WTC11 (cell line): ENCODE results near the gene DCT. TPM values are rescaled to one million over a fixed set of nuclear protein-coding genes. Genes with fewer than 3 reads are reported as not detected.

Experiments
- ATAC-seq: fragments of 200-7000 bp; cut with Tn5 transposase; 2 replicates; pipeline ENCODE4 v1.10.0; 2021; ENCODE audit warnings: mild to moderate bottlenecking, moderate library complexity
- CTCF ChIA-PET: fragments of 300-600 bp; sonication (Branson Sonifier 250); formaldehyde crosslinking; loops from one replicate; lab custom pipeline; 2021; ENCODE audit warnings: antibody characterized with exemption; lab: Charles Lee
- POLR2A ChIA-PET: fragments of 350-600 bp; sonication (Branson Sonifier 250); formaldehyde crosslinking; loops from one replicate; lab custom pipeline; 2021; ENCODE audit warnings: antibody characterized with exemption; lab: Charles Lee
- DNase-seq: peaks from one replicate; pipeline ENCODE4 v3.0.0; 2021; ENCODE audit warnings: low spot score
- H3K27ac Mint-ChIP-seq: 2 replicates; pipeline ENCODE4 v1.8.0; 2021; ENCODE audit warnings: mixed read lengths
- H3K27me3 Mint-ChIP-seq: 2 replicates; pipeline ENCODE4 v1.8.0; 2021; ENCODE audit warnings: low read depth, mild to moderate bottlenecking, moderate library complexity, mixed read lengths
- H3K36me3 Mint-ChIP-seq: 2 replicates; pipeline ENCODE4 v1.8.0; 2021; ENCODE audit warnings: mixed read lengths
- H3K4me1 Mint-ChIP-seq: 2 replicates; pipeline ENCODE4 v1.8.0; 2022; ENCODE audit warnings: mixed read lengths
- H3K4me3 Mint-ChIP-seq: 2 replicates; pipeline ENCODE4 v1.8.0; 2021; ENCODE audit warnings: mild to moderate bottlenecking, moderate library complexity, mixed read lengths
- H3K9me3 Mint-ChIP-seq: 2 replicates; pipeline ENCODE4 v1.8.0; 2021; ENCODE audit warnings: mixed read lengths
- AFF4 ChIP-seq: sonication (generic); formaldehyde crosslinking; IDR thresholded peaks from 2 replicates; pipeline ENCODE4 v1.8.1; 2023; ENCODE audit warnings: mild to moderate bottlenecking, missing genetic modification reagents, borderline replicate concordance
- CBFB ChIP-seq: sonication (generic); formaldehyde crosslinking; IDR thresholded peaks from 2 replicates; pipeline ENCODE4 v1.8.1; 2022; ENCODE audit warnings: mild to moderate bottlenecking, low read depth, missing genetic modification reagents
- E2F1 ChIP-seq: sonication (generic); formaldehyde crosslinking; IDR thresholded peaks from 2 replicates; pipeline ENCODE4 v1.8.0; 2022; ENCODE audit warnings: mild to moderate bottlenecking, missing genetic modification reagents
- E2F4 ChIP-seq: sonication (generic); formaldehyde crosslinking; IDR thresholded peaks from 2 replicates; pipeline ENCODE4 v1.8.1; 2022; ENCODE audit warnings: low read depth, mild to moderate bottlenecking, moderate library complexity, missing genetic modification reagents, borderline replicate concordance
- HMGXB4 ChIP-seq: sonication (generic); formaldehyde crosslinking; IDR thresholded peaks from 2 replicates; pipeline ENCODE4 v1.8.1; 2023; ENCODE audit warnings: mild to moderate bottlenecking, moderate library complexity, missing genetic modification reagents
- NR2C2 ChIP-seq: sonication (generic); formaldehyde crosslinking; IDR thresholded peaks from 2 replicates; pipeline ENCODE4 v1.8.0; 2022; ENCODE audit warnings: mild to moderate bottlenecking, missing genetic modification reagents
- SP1 ChIP-seq: sonication (generic); formaldehyde crosslinking; conservative IDR thresholded peaks from 2 replicates; pipeline ENCODE4 v1.8.1; 2022; ENCODE audit warnings: missing genetic modification reagents
- USF2 ChIP-seq: sonication (generic); formaldehyde crosslinking; IDR thresholded peaks from 2 replicates; pipeline ENCODE4 v1.8.1; 2023; ENCODE audit warnings: mild to moderate bottlenecking, missing genetic modification reagents, moderate library complexity
- ZMAT4 ChIP-seq: fragments of 250-450 bp; sonication (Bioruptor Pico); IDR thresholded peaks from 2 replicates; pipeline ENCODE4 v1.9.0; 2021; ENCODE audit warnings: mild to moderate bottlenecking
- ZNF138 ChIP-seq: sonication (generic); formaldehyde crosslinking; conservative IDR thresholded peaks from 2 replicates; pipeline ENCODE4 v1.8.1; 2022; ENCODE audit warnings: mild to moderate bottlenecking, moderate library complexity, missing genetic modification reagents
- ZNF317 ChIP-seq: sonication (generic); formaldehyde crosslinking; IDR thresholded peaks from 2 replicates; pipeline ENCODE4 v1.8.1; 2023; ENCODE audit warnings: low read depth, mild to moderate bottlenecking, moderate library complexity, missing genetic modification reagents, borderline replicate concordance
- ZNF532 ChIP-seq: fragments of 250-450 bp; sonication (Bioruptor Pico); IDR thresholded peaks from 2 replicates; pipeline ENCODE4 v1.9.0; 2021; ENCODE audit warnings: mild to moderate bottlenecking, borderline replicate concordance
- ZSCAN18 ChIP-seq: fragments of 250-450 bp; sonication (Bioruptor Pico); IDR thresholded peaks from 2 replicates; pipeline ENCODE4 v2.1.2; 2022; ENCODE audit warnings: mild to moderate bottlenecking, moderate library complexity
- total RNA-seq: library from RNA; stranded (reverse); gene quantifications from 3 replicates; pipeline ENCODE4 v1.2.3, GENCODE V29; 2021

Gene DCT
- total RNA-seq, 1 experiment from 2014 or later: not detected

GRCh38 chr13:94481941-94482340 is 2.5 kb upstream of the DCT start:
- no peak for TF ChIP-seq E2F4 (CRISPR knock-in tag)
- no peak for TF ChIP-seq AFF4 (CRISPR knock-in tag)
- TF ChIP-seq CBFB (CRISPR knock-in tag): no peak
- no peak for TF ChIP-seq ZNF138 (CRISPR knock-in tag)
- no peak for TF ChIP-seq ZMAT4 (CRISPR knock-in tag)
- TF ChIP-seq HMGXB4 (CRISPR knock-in tag): no peak
- no peak for TF ChIP-seq USF2 (CRISPR knock-in tag)
- TF ChIP-seq NR2C2 (CRISPR knock-in tag): no peak
- TF ChIP-seq E2F1 (CRISPR knock-in tag): no peak
- TF ChIP-seq ZNF317: no peak
- TF ChIP-seq ZSCAN18: no peak
- no peak for TF ChIP-seq SP1 (CRISPR knock-in tag)
- no peak for TF ChIP-seq ZNF532 (CRISPR knock-in tag)
- Mint-ChIP-seq H3K27ac (no peak overlapping the region), H3K27me3 (peaks cover 4% of the 10 kb centered on the region), H3K4me1 (peaks cover 4% of the 10 kb centered on the region; the same call in 1 of the 2 replicates), H3K9me3 (peaks cover 5% of the 10 kb centered on the region; the same call in 1 of the 2 replicates), H3K4me3 (no peak overlapping the region), H3K36me3 (no peaks in the 10 kb centered on the region)
- DNase-seq (no peak), ATAC-seq (no peak)
- CTCF ChIA-PET: no interaction called here
- POLR2A ChIA-PET: no interaction called here
